Fibroblast of skin of left biceps (primary cell): ENCODE results near the gene TCF25.
"Not testable (repeated sequence)": the region's sequence is repeated elsewhere in the genome, so short reads cannot be mapped to it uniquely, and the experiment has no call there.

Source experiments
- DNase-seq, 2 experiments: peaks; one replicate each; pipeline ENCODE4 v3.0.0-alpha.2; 2013; ENCODE audit warnings: low read depth in 2 of 2

TCF25 gene

DNA sequence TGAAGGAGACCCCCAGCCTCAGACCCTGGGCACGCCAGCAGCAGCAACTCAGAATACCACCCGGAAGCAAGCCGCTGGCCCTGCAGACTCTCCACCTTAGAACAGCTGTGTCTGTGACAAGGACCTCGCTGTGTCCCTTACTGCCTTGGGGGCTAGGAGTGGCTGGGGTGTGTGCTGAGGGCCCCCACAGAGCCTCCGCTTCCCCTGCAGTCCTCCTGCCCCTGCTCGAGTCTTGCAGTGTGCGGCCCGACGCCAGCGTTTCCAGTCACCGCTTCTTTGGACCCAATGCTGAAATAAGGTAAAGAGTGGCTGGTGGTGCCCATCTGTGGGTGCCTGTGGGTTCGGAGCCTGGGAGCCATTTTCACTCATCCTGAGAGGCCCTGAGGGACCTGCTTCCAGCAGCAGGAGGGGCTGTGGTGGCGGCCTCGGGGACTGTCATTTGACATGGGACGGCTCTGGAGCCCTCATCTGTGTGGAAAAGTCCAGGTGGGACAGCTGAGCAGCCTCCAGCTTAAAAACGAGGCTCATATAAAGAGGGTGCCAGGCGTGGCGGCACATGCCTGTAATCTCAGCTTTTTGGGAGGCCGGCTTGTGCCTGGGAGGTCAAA lies 30.6 kb downstream of the TCF25 start:
- DNase-seq = no peak

DNA sequence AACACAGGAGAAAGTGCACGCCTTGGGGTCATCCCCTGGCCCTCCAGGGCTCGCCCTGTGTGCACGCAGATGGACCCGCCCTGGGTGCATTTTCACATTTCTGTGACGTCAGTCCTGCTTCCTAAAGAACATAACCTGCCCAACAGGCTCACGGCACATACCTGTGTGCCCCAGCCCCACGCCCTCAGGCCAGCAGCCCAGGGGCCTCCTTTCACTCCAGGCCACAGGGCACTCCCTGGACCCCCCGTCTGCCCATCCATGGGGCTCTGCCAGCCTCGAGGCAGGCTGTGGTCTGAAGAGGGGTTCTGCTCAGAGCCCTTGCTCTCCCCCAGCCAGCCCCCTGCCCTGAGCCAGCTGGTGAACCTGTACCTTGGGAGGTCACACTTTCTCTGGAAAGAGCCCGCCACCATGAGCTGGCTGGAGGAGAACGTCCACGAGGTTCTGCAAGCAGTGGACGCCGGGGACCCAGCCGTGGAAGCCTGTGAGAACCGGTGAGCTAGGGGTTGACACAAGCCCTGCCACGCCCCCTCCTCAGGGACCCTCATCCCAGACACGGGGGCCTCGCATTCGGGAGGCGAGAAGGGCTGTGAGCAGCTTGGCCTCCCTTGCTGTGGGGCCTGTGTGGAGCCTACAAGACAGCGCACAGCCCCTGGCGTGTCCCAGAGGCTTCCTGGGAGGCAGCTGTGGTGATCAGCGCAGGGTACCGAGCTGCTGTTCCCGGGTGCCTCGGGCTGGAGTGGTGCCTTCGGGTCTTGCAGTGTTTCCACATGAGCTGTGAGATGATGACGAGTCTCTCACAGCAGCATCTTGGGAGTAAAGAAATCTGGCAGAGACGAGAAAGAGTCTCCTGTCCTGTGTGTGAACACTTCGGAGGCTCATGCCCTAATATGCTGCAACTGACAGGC lies 31.5 kb downstream of the TCF25 start:
- DNase-seq = no peak

DNA sequence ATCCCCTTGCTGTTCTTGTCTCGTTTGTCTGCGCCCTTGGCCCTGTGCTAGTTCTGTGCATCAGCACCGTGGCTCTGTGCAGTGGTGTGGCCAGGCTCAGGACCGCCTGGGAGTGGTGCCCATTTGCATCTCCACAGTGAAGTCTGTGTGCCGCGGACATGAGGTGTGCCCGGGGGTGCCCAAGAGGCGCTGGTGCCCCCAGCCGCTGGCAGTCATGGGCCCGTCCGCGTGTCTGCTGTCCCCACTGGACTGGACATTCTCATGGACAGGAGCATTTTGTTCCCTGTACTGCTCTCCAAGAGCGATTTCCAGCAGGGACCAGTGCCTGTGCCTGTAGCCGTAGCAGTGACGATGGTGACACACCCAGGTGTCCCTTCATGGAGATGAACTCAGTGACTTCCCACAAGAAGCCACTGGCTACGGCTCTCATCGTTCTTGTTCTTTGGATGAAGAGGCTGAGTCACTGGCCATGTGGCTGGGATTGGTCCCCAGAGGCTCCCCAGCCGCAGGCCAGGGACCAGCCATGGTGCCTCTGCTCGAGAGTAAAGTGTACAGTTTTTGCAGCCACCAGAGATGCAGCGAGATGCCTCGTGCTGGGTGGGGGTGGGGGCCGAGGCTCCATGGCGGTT lies 32.2 kb downstream of the TCF25 start:
- no peak for DNase-seq

DNA sequence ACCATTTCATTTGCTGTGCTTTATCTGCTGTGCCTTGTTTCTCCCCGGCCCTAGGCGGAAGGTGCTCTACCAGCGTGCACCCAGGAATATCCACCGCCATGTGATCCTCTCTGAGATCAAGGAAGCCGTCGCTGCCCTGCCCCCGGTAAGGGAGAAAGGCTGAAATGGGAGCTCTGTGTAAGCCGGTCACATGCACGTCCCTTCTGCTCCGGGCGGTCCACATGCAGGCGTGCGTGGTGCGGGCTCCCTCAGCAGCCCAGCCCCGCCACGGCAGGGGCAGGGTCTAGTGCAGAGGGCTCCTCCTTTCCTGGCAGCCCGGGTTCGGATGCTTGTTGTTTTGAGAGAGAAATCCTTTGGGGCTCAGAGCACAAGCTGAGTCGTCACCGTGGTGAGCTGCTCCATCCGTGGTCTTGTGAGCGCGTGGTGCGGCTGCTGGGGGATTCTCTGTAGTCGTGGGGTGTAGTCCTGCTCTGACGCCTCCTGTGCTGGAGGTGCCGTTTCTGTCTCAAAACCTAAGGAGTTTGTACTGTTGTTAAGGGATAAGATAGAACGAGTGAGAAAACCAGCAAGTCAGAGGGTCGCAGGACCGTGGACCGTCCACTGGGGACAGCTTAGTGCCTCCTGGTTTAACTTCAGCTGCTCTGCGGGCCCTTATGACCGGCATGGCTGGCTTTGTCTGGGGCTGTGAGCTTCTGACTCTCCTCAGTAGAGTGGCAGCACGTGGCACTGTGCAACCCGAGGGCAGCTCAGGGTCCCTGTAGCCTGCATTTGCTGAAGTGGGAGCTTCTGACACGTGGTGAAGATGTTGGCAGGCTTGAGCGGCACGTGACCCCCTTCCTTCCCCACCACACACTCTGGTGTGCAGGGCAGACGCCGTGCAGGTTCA lies 33.0 kb downstream of the TCF25 start:
- DNase-seq = no peak

DNA sequence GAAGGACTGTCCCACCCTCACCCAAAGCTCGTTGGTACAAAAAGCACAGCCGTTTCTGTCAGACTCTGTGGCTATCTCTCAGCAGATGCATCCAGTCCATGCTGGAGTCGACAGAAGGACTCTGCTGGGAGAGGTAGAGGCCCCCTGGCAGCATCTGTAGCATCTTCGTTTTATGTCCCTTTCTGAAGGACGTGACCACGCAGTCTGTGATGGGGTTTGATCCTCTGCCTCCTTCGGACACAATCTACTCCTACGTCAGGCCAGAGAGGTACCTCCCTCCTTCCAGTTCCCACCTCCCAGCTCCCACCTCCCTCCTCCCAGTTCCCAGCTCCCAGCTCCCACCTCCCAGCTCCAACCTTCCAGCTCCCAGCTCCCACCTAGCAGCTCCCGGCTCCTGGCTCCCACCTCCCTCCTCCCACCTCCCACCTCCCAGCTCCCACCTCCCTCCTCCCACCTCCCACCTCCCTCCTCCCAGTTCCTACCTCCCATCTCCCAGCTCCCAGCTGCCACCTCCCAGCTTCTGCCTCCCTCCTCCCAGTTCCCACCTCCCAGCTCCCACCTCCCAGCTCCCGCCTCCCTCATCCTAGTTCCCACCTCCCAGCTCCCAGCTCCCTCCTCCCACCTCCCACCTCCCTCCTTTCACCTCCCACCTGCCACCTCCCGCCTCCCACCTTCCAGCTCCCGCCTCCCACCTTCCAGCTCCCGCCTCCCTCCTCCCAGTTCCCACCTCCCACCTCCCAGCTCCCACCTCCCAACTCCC lies 33.8 kb downstream of the TCF25 start:
- DNase-seq = no peak

DNA sequence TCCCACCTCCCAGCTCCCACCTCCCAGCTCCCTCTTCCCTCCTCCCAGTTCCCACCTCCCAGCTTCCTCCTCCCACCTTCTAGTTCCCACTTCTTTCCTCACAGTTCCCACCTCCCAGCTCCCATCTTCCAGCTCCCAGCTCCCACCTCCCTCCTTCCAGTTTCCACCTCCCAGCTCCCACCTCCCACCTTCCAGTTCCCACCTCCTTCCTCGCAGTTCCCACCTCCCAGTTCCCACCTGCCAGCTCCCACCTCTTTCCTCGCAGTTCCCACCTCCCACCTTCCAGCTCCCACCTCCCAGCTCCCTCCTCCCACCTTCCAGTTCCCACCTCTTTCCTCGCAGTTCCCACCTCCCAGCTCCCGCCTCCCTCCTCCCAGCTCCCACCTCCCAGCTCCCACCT lies 34.8 kb downstream of the TCF25 start:
- DNase-seq = no peak

DNA sequence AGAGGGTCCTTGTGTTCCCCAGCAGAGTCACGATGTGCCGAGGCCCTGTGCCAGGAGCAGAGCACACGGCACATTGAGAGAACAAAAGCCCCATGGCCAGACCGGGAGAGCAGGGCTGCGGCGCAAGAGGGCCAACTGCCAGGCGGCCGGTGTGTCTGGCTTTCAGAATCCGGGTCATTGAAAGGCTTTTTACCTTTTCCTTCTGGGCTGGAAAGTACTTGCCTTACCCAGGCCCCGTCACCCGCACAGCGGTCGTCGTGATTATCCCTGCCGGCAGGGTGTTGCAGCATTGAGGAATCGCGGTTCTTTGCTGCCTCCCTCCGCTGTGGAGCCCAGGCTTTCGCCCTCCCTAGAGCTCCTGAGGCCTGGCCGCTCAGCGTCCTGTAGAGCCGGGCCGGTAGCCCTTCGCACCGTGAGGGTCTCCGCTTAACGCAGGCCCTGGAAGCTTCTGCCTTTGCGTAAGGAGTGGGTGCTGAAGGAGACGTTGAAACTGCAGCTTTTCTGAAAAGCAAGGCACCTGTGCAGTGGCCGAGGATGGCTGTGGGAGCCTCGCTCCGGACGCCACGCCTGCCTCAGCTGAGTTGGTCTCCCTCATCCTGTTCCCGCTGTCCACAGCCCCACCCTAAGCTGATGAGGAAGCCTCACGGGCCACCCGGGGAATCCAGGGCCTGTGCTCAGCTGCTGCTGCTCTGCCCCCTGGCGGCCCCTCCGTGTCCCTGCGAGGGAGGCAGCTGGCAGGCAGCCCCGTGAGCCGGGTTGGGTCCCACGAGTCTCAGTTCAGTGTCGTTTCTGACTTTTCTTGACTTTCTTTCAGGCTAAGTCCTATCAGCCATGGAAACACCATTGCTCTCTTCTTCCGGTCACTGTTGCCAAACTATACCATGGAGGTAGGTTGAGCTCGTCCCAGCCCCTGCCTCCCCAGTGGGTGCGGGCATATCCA lies 36.7 kb downstream of the TCF25 start:
- peak in 1 of 2 experiments; percentile 19 for DNase-seq

DNA sequence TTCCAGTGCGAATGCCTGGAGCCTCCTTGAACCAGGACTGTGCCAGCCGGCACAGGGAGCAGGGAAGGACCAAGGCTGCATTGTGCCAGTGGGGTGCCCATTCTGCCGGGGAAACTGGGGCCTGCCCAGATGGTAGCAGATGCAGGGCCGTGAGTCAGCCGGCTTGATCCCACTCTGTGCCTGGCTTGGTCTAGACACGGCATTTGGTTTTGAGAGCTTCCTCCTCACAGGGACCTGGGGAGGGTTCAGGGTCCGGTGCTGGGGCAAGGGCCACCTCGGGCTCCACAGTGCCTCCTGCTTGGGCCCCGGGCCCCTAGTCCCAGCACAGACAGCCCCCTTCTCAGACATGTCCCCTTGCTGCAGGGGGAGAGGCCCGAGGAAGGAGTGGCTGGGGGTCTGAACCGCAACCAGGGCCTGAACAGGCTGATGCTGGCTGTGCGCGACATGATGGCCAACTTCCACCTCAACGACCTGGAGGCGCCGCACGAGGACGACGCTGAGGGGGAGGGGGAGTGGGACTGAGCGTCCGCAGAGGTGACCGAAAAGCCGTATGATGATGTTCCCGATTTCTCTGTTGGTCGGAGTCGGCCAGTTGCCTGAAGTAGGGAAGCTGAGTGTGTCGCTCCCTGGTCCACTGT lies 37.4 kb downstream of the TCF25 start:
- DNase-seq = no peak

DNA sequence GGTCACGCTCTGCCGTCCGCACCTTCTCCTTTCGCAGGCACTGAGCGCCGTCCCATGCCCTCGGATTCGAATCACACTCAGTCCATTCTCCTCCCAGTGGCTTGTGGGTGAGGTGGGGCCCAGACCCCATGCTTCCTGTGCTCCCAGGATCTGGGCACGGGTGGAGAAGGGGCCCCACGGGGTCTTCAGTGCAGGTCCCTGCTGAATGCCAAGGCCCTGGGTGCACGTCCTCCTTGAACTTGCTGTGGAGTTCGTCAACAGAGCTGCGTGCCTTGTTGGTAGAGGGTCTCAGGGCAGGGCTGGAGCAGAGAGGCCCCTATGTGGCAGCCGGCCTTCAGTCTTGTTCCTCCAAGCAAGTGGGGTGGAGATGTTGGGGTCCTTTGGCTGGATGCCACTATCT lies 38.0 kb downstream of the TCF25 start:
- DNase-seq = no peak

DNA sequence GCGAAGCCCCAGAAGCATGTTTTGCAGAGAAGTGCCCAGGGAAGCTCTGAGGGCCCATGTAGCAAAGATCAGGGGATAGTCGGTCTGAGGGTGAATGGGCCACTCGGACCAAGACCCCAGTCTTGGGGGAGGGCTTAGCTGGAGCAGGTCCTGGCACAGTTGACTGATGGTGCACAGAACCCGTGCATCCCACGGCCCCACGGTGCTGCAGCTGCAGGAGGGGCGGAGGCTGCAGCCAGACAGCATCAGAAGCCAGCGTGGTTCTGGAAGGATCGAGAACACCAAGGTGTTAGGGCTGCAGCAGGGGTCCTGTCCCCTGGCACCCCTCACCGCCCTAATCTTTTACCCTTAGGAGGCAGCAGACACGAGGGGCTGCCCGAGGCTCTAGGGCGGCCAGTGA lies 38.8 kb downstream of the TCF25 start:
- DNase-seq = no peak

DNA sequence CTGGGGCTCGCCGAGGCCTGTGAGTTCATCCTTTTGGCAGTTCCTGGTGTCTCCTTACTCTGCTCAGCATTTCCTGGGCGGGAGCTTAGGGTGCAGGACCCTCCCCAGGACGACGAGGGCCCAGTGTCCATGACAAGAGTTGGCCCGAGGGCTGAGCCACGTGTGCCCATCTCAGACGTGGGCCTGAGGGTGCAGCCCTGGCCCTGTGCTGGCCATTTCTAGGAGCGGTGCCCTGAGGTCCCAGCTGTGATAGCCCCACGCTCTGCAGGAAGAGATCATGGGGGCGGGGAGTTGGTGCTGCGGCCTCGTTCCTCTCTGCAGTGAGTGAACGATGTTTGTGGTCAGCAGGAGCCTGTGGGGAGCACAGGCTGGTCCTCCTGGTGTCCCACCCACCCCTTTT lies 39.2 kb downstream of the TCF25 start:
- DNase-seq = no peak

DNA sequence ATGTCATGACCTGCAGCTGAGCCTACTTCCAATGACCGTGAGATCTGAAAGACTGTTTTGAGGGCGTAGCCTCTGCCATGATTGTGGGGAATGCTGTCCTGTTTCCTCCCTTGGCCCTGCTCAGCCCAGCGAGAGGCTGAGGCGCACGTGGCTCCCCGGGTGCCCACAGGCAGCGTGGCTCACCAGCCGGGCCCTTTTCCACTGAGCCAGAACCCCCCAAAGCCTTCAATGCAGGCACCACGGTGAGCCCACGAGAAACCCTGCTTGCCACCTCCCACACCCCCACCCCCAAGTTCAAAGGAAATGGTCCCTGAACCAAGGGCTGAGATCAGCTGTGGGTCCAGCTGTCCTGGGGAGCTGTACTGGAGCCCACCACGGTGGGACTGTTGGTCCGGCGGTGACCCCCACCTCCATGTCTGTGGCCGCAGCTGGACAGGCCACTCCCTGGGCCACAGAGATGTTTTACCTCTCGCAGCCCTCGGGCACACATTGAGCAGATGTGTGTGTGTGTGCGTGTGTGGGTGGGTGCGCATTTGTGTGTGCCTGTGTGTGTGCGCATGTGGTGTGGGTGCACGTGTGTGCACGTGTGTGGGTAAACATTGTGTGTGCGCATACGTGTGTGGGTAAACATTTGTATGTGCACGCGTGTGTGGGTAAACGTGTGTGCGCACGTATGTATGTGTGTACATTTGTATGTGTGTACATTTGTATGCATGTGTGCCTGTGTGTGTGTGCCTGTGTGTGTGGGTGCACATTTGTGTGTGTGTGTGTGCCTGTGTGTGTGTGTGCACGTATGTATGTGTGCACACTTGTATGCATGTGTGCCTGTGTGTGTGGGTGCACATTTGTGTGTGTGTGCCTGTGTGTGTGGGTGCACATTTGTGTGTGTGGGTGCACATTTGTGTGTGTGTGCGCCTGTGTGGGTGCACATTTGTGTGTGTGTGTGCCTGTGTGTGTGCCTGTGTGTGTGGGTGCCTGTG lies 40.3 kb downstream of the TCF25 start:
- DNase-seq = no peak

DNA sequence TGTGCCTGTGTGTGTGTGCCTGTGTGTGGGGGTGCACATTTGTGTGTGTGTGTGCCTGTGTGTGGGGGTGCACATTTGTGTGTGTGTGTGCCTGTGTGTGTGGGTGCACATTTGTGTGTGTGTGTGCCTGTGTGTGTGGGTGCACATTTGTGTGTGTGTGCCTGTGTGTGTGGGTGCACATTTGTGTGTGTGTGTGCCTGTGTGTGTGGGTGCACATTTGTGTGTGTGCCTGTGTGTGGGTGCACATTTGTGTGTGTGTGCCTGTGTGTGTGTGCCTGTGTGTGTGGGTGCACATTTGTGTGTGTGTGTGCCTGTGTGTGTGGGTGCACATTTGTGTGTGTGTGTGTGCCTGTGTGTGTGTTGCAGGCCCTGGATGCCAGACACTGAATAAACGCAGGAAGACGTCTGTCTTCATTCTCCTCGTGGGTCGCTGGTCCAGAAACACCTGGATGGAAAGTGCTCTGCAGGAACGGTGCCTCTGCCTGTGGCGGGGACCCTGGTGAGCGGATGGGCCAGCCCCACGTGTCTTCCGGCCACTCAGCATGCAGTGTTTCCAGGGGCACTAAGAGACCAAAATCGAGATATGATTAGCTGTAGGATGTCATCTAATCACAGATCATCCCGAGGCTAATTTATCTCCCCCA lies 41.4 kb downstream of the TCF25 start:
- DNase-seq = not testable (repeated sequence)

DNA sequence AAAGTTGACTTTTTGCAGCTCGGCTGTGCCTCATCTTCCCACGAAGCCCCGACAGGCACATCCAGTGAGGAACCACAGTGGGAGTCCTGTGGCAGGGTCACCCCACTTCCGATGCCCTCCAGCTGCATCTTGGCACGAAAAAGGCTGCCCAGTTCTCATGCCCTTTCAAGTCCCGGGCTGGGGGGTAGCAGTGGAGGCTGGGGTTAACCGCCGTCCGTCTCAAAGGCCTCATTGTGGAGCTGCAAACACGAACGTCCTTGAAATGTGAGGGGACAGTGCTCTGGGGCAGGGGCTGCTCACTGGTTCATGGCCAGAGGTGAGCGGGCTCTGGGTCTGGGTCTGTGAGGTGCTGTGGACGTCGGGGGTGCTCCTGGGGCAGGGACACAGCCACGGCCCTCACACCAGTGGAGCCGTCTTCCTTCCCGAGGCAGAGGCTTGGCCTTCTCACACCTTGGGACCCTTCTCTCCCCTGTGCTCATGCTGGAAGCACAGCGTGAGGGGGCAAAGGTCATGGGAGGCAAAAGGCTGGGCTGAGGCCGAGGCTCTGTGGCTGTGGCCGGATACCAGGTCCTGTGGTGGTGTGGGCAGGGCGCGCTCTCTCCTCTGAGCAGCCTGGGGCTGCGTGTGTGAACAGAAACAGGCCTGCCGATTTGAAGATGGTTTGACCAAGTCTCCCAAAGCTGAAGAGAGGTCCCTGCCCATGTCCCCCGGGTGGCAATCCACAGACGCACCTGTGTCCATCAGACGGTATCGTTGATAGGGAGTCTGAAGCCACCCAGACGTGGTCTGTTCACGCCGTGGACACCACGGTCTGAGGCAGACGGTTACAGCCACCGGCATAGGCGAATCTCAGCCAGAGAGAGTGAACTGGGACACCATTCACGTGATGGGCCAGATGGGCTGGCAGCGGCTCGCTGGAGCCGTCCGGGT lies 42.2 kb downstream of the TCF25 start:
- DNase-seq = no peak

DNA sequence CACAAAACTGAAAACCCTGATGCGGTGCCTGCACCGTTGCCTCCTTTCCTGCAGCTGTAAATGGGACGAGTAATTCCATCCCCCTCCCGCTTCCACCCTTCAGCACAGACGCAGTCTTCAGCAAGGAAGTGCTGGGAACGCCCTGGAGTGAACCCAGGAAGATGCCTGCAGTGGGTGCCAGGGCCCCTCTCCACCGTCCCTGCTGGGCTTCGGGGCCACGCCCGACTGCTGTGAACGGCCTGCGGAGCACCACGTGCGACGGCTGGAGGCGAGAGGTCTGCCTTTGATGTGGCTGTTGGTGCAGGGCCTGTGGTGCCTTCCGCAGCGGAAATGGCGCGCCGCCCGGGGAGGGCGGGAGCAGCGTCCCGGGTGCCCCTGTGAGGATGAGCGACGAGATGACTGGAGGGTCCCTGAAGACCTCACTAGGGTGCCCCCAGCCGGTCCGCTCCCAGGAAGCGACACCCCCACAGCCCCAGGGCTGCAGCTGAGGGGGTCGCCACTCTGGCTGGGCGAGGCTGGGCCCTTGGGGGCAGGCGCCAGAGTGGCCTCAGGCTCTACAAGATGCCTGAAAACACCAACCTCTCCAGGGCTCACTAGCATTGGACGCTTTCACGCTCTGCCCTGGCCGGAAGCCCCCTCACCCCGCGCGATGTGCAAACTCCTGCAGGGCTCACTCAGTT lies 44.5 kb downstream of the TCF25 start:
- DNase-seq = peak in 1 of 2 experiments; percentile 26
